C4-2B (cell line): ENCODE results near the gene URB1.

Experiments used
- ZFX ChIP-seq: fragments of 450-650 bp; IDR thresholded peaks from 2 replicates; pipeline ENCODE4 v1.6.1; 2017
- TF ChIP-seq, protein P1 (sequence below): fragments of 450-650 bp; conservative IDR thresholded peaks from 2 replicates; pipeline ENCODE4 v1.5.1; 2017; ENCODE audit warnings: mild to moderate bottlenecking

- TF ChIP-seq, protein P1, sequence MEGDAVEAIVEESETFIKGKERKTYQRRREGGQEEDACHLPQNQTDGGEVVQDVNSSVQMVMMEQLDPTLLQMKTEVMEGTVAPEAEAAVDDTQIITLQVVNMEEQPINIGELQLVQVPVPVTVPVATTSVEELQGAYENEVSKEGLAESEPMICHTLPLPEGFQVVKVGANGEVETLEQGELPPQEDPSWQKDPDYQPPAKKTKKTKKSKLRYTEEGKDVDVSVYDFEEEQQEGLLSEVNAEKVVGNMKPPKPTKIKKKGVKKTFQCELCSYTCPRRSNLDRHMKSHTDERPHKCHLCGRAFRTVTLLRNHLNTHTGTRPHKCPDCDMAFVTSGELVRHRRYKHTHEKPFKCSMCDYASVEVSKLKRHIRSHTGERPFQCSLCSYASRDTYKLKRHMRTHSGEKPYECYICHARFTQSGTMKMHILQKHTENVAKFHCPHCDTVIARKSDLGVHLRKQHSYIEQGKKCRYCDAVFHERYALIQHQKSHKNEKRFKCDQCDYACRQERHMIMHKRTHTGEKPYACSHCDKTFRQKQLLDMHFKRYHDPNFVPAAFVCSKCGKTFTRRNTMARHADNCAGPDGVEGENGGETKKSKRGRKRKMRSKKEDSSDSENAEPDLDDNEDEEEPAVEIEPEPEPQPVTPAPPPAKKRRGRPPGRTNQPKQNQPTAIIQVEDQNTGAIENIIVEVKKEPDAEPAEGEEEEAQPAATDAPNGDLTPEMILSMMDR: no peak
- no peak for TF ChIP-seq ZFX
These were observed 25.7 kb downstream of the URB1 start for GRCh38 chr21:32367158-32367557.
